Measurements from ENCODE around the gene NT5E.
"Not testable (repeated sequence)": the region's sequence is repeated elsewhere in the genome, so short reads cannot be mapped to it uniquely, and the experiment has no call there.

Gene NT5E

DNA sequence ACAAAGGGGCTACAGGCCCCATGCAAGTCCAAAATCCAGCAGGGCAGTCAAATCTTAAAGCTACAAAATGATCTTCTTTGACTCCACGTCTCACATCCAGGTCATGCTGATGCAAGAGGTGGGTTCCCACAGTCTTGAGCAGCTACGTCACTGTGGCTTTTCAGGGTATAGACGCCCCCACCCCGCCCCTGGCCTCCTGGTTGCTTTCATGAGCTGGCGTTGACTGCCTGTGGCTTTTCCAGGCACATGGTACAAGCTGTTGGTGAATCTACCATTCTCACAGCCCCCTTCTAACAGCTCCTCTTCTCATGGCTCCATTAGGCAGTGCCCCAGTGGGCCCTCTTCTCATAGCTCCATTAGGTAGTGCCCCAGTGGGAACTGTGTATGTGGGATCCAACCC, 47.0 kb downstream of the NT5E start:
- POLR2A ChIA-PET = no interaction called here
- no peak for TF ChIP-seq CTCF (IDR thresholded peaks at IDR 0.05; ENCODE audit: control extremely low read depth, extremely low read depth, low read depth, missing control alignments)
- CTCF ChIA-PET = interaction anchor here (1.0 to 10.5 kb wide), 4 partner anchors 14 to 196 kb away, joined by 3 to 134 read pairs (median 3); no protein-coding TSS in a partner anchor
- no peak for DNase-seq (ENCODE audit: extremely low spot score)

DNA sequence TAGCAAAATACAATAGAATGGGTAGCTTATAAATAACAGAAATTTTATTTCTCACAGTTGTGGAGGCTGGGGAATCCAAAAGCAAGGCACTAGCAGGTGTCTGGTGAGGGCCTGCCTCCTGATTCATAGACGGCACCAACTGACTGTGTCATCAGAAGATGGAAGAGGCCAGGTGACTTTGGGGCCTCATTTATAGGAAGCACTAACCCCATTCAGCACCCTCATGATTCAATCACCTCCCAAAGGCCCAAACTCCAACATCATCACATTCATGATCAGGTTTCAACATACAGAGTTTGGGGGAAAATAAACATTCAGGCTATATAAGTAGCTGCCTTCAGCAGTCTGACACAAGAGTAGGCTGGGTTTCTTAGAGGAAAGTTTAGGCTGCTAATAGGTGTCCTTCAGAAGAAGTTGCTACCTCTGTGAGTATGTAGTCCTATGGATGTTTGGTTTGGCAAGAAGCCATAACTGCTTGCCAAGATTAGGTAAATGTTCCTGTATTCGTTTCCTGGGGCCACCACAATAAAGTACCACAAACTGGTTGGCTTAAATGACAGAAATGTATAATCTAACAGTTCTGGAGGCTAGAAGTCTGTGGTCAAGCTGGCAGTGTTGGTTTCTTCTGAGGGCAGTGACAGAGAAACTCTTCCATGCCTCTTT, 48.8 kb downstream of the NT5E start:
- TF ChIP-seq CTCF (IDR thresholded peaks at IDR 0.05; ENCODE audit: control extremely low read depth, extremely low read depth, low read depth, missing control alignments) = no peak
- ChIA-PET CTCF (interaction anchor here (1.2 to 10.5 kb wide), 2 partner anchors 16 to 38 kb away, joined by 3 to 134 read pairs; no protein-coding TSS in a partner anchor), POLR2A (no interaction called here)
- no peak for DNase-seq (ENCODE audit: extremely low spot score)

DNA sequence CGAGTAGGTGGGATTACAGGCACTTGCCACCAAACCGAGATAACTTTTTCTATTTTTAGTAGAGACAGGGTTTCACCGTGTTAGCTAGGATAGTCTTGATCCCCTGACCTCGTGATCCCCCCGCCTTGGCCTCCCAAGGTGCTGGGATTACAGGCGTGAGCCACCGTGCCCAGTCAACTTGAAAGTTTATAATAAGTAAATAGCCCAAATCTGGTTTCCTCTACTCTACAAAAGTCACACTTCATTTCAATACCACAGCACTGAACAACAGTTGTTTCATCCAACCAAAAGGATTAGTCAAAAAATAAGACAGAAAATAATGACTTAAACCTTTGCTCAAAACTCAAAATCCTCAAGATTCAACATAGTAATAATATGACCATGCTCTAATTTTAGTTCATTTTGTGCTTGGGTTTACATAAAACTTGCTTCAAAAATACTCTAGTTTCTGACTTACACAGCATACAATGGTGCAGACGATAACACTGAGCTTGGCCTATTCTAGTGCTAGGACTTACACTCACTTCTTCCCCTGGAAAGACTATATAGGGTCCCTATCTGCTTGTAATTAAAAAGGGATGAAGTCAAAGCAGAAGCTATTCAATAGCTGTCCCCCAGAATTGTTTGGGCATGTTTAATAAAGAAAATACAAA, 56.7 kb downstream of the NT5E start:
- ChIA-PET CTCF (interaction anchor here (1.0 to 1.7 kb wide), 5 partner anchors 14 to 152 kb away, joined by 3 to 6 read pairs (median 5); no protein-coding TSS in a partner anchor), POLR2A (no interaction called here)
- TF ChIP-seq CTCF (IDR thresholded peaks at IDR 0.05; ENCODE audit: control extremely low read depth, extremely low read depth, low read depth, missing control alignments) = no peak

GRCh38 chr6:85516168-85516567, 66.3 kb downstream of the NT5E start:
- no peak for TF ChIP-seq CTCF (IDR thresholded peaks at IDR 0.05; ENCODE audit: control extremely low read depth, extremely low read depth, low read depth, missing control alignments)
- no peak for DNase-seq (ENCODE audit: extremely low spot score)
- CTCF ChIA-PET = interaction anchor here (0.9 to 1.9 kb wide), 3 partner anchors 12 to 33 kb away, joined by 3 to 6 read pairs (median 5); no protein-coding TSS in a partner anchor
- POLR2A ChIA-PET = no interaction called here

More for the DNA sequence above, 56.7 kb downstream of the NT5E start:
- DNase-seq (ENCODE audit: extremely low spot score) = no peak

DNA sequence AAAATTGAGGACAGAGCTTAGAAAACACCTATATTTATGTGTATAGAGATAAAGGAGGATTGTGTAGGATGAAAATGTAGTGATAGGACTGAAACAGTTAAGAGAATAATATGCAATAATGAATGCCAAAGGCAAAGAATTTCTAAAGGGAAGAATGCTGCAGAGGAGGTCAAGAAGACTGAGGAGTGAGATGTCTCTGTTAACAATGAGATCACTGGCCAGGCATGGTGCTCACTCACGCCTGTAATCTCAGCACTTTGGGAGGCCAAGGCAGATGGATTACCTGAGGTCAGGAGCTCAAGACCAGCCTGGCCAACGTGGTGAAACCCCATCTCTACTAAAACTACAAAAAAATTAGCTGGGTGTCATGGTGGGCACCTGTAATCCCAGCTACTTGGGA, 74.4 kb downstream of the NT5E start:
- POLR2A ChIA-PET; DNase-seq (ENCODE audit: extremely low spot score): not testable (repeated sequence)
- CTCF ChIA-PET = interaction anchor here (1.4 to 4.8 kb wide), 4 partner anchors 12 to 49 kb away, joined by 3 to 32 read pairs (median 4); no protein-coding TSS in a partner anchor

- DNase-seq (ENCODE audit: extremely low spot score) = peak; percentile 15
- CTCF ChIA-PET = interaction anchor here (0.6 to 4.3 kb wide), 31 partner anchors 9 to 1297 kb away, joined by 3 to 32 read pairs (median 3); partner anchors contain the start of gene SNX14
- TF ChIP-seq CTCF (IDR thresholded peaks at IDR 0.05; ENCODE audit: control extremely low read depth, extremely low read depth, low read depth, missing control alignments) = peak; percentile 35
- POLR2A ChIA-PET = no interaction called here
These were observed 87.2 kb downstream of the NT5E start for GRCh38 chr6:85537055-85537494.

- DNase-seq (ENCODE audit: extremely low spot score) = no peak
- no peak for TF ChIP-seq CTCF (IDR thresholded peaks at IDR 0.05; ENCODE audit: control extremely low read depth, extremely low read depth, low read depth, missing control alignments)
- ChIA-PET CTCF (interaction anchor here (1.0 kb wide), 1 partner anchor 12 kb away, joined by 4 read pairs; no protein-coding TSS in a partner anchor), POLR2A (no interaction called here)
These were observed 94.9 kb downstream of the NT5E start for GRCh38 chr6:85544776-85545175.

All from GM10248 (cell line).